Keratinocyte (primary cell): ENCODE results near the gene IMPDH1. TPM values are rescaled to one million over a fixed set of nuclear protein-coding genes. Genes with fewer than 3 reads are reported as not detected.

Experiments used
- DNase-seq: peaks from one replicate; pipeline ENCODE4 v3.0.0-alpha.2; 2011; ENCODE audit warnings: low read depth, missing footprints, low spot score
- FAIRE-seq: peaks from 2 replicates; lab custom pipeline; 2011; peaks lifted over from hg19 to GRCh38; lab: Jason Lieb, UNC
- H2AFZ ChIP-seq: 2 replicates; pipeline ENCODE4 v1.6.0; 2012; ENCODE audit warnings: low read length, control low read depth, inconsistent platforms; ENCODE audit not compliant: control insufficient read depth
- H3K27ac ChIP-seq: 2 replicates; pipeline ENCODE4 v1.5.1; 2011; ENCODE audit warnings: low read length; ENCODE audit not compliant: control insufficient read depth, insufficient read depth
- H3K27me3 ChIP-seq: 3 replicates; pipeline ENCODE4 v1.6.0; 2011; ENCODE audit warnings: low read length; ENCODE audit not compliant: control insufficient read depth, insufficient read depth; ENCODE audit errors: extremely low read depth
- H3K36me3 ChIP-seq, 2 experiments: 2 replicates in 1 of 2; 3 replicates in 1 of 2; pipeline ENCODE4 v1.5.1; 2011; ENCODE audit warnings: low read length in 2 of 2, mild to moderate bottlenecking in 1 of 2; ENCODE audit not compliant: control insufficient read depth in 2 of 2, insufficient read depth in 2 of 2; ENCODE audit errors: extremely low read depth in 1 of 2
- H3K4me1 ChIP-seq: 3 replicates; pipeline ENCODE4 v1.5.1; 2011; ENCODE audit warnings: low read length; ENCODE audit not compliant: control insufficient read depth, insufficient read depth; ENCODE audit errors: extremely low read depth
- H3K4me2 ChIP-seq: 3 replicates; pipeline ENCODE4 v1.6.0; 2011; ENCODE audit warnings: low read depth, low read length; ENCODE audit not compliant: control insufficient read depth, insufficient read depth; ENCODE audit errors: extremely low read depth
- H3K4me3 ChIP-seq, 3 experiments: fragments of 200-600 bp in 1 of 3; sonication (generic) in 1 of 3; 2 replicates in 2 of 3; 3 replicates in 1 of 3; pipeline ENCODE4 v1.5.1; 2011 to 2016; ENCODE audit warnings: low read length in 3 of 3, mild to moderate bottlenecking in 3 of 3, control low read depth in 2 of 3, inconsistent platforms in 1 of 3, low read depth in 1 of 3, mixed read lengths in 1 of 3, mixed run types in 1 of 3, moderate library complexity in 1 of 3; ENCODE audit not compliant: control insufficient read depth in 2 of 3, insufficient read depth in 2 of 3; ENCODE audit errors: extremely low read depth in 1 of 3
- H3K79me2 ChIP-seq: 2 replicates; pipeline ENCODE4 v1.6.0; 2012; ENCODE audit warnings: low read length; ENCODE audit not compliant: control insufficient read depth, insufficient read depth
- H3K9ac ChIP-seq: 3 replicates; pipeline ENCODE4 v1.6.0; 2011; ENCODE audit warnings: low read length; ENCODE audit not compliant: control insufficient read depth, insufficient read depth; ENCODE audit errors: extremely low read depth
- H3K9me1 ChIP-seq: 3 replicates; pipeline ENCODE4 v1.6.0; 2011; ENCODE audit warnings: low read length; ENCODE audit not compliant: control insufficient read depth, insufficient read depth; ENCODE audit errors: extremely low read depth
- H3K9me3 ChIP-seq: 2 replicates; pipeline ENCODE4 v1.5.1; 2012; ENCODE audit warnings: low read depth, low read length; ENCODE audit not compliant: control insufficient read depth
- H4K20me1 ChIP-seq: 3 replicates; pipeline ENCODE4 v1.6.0; 2011; ENCODE audit warnings: low read length; ENCODE audit not compliant: control insufficient read depth, insufficient read depth; ENCODE audit errors: extremely low read depth
- CTCF ChIP-seq, 3 experiments: IDR thresholded peaks in 1 of 3; conservative IDR thresholded peaks in 1 of 3; optimal IDR thresholded peaks in 1 of 3; 2 replicates in 2 of 3; 3 replicates in 1 of 3; pipeline versions ENCODE3 to v1.5.1; 2011; ENCODE audit warnings: low read length in 3 of 3, mild to moderate bottlenecking in 3 of 3, moderate library complexity in 2 of 3, control low read depth in 1 of 3, inconsistent platforms in 1 of 3; ENCODE audit not compliant: insufficient read depth in 2 of 3; ENCODE audit errors: extremely low read depth in 1 of 3
- EZH2 ChIP-seq: IDR thresholded peaks from one replicate; pipeline ENCODE4 v1.6.1; 2012; ENCODE audit warnings: inconsistent platforms, mild to moderate bottlenecking, low read length, moderate library complexity
- dilution Hi-C: fragments of 300-500 bp; cut with MboI; formaldehyde crosslinking; loops from one replicate; pipeline ENCODE4 v1.7.0; 2020; ENCODE audit warnings: low sequenced_read_pairs; ENCODE audit not compliant: extremely low pct_ligation_motif_present
- polyA plus RNA-seq, 5 experiments: library from polyadenylated mRNA; depleted of rRNA in 3 of 5; stranded (reverse) in 3 of 5; stranded (forward) in 1 of 5; unstranded in 1 of 5; fragments of >200 nt; gene quantifications; 1 replicate in 1 of 5; 2 replicates in 3 of 5; 3 replicates in 1 of 5; pipeline versions ENCODE4 v1.2.1 to v1.2.3, GENCODE V29; 2011 to 2012; ENCODE audit warnings: missing spikeins in 2 of 5, low read depth in 1 of 5, low replicate concordance in 1 of 5

The IMPDH1 gene
- polyA plus RNA-seq, 1 donor (not counting 4 experiments of a cell fraction or from before 2014, with no cell fraction given), result 56.2 TPM

GRCh38 chr7:128391805-128392204 is 18.0 kb downstream of the IMPDH1 start:
- no peak for FAIRE-seq
- dilution Hi-C loops, result no loop called here
- no peaks in the 10 kb centered on the region for H3K9me1 ChIP-seq

GRCh38 chr7:128390871-128391565 is 18.8 kb downstream of the IMPDH1 start:
- H4K20me1 ChIP-seq, result no peaks in the 10 kb centered on the region
- H3K4me2 ChIP-seq, result no peak overlapping the region
- H3K27ac ChIP-seq, result no peak overlapping the region
- no peak overlapping the region for H3K9ac ChIP-seq
- no peaks in the 10 kb centered on the region for H3K4me1 ChIP-seq
- FAIRE-seq, result no peak
- DNase-seq, result no peak
- H3K27me3 ChIP-seq, result peaks cover 16% of the 10 kb centered on the region
- no peak overlapping the region for H3K4me3 ChIP-seq
- dilution Hi-C loops, result no loop called here
- TF ChIP-seq EZH2 (no peak), CTCF (optimal IDR thresholded peaks at IDR 0.05 in 1 of 3, IDR thresholded peaks at IDR 0.05 in 1 of 3, conservative IDR thresholded peaks at IDR 0.05 in 1 of 3; ENCODE audit: extremely low read depth in 1 of 3, insufficient read depth in 2 of 3, low read length in 3 of 3) (no peak)
- H3K9me3 ChIP-seq, result no peaks in the 10 kb centered on the region
- no peak overlapping the region for H2AFZ ChIP-seq
- H3K79me2 ChIP-seq, result no peaks in the 10 kb centered on the region
- peaks cover 2 to 15% of the 10 kb centered on the region in 2 experiments for H3K36me3 ChIP-seq
- no peaks in the 10 kb centered on the region for H3K9me1 ChIP-seq

More at GRCh38 chr7:128391805-128392204, 18.0 kb downstream of the IMPDH1 start:
- Histone ChIP-seq H3K27ac (no peak overlapping the region), H3K27me3 (peaks cover 16% of the 10 kb centered on the region), H2AFZ (no peak overlapping the region), H3K9me3 (no peaks in the 10 kb centered on the region), H4K20me1 (no peaks in the 10 kb centered on the region), H3K79me2 (no peaks in the 10 kb centered on the region), H3K4me3 (no peak overlapping the region), H3K9ac (no peak overlapping the region), H3K4me2 (no peak overlapping the region), H3K36me3 (peaks cover 3 to 15% of the 10 kb centered on the region in 2 experiments), H3K4me1 (no peaks in the 10 kb centered on the region)
- no peak for TF ChIP-seq EZH2
- TF ChIP-seq CTCF (optimal IDR thresholded peaks at IDR 0.05 in 1 of 3, IDR thresholded peaks at IDR 0.05 in 1 of 3, conservative IDR thresholded peaks at IDR 0.05 in 1 of 3; ENCODE audit: extremely low read depth in 1 of 3, insufficient read depth in 2 of 3, low read length in 3 of 3), result no peak
- no peak for DNase-seq
